ENCODE results near the gene RAPGEF1.

GRCh38 chr9:131562032-131562959 lies 177.6 kb downstream of the RAPGEF1 start:
- no peak for TF ChIP-seq EZH2 (IDR thresholded peaks at IDR 0.05; ENCODE audit: insufficient read depth, poor library complexity, severe bottlenecking)
- no peak for TF ChIP-seq EZH2phosphoT487 (IDR thresholded peaks at IDR 0.05; ENCODE audit: insufficient read depth, low read depth)
